Adrenal gland (tissue), 5 donors: Measurements from ENCODE around the gene MNT.

Experiments
- CTCF ChIP-seq, 6 experiments: fragments of 450-650 bp in 4 of 6; fragments of 200-600 bp in 2 of 6; sonication (generic) in 1 of 6; IDR thresholded peaks; 1 replicate in 5 of 6; 2 replicates in 1 of 6; pipeline versions ENCODE4 v1.5.1 to v1.8.0; 2016 to 2021; ENCODE audit warnings: antibody characterized with exemption in 6 of 6, mild to moderate bottlenecking in 2 of 6, moderate library complexity in 1 of 6
- POLR2A ChIP-seq, 2 donors: fragments of 450-650 bp; IDR thresholded peaks; one replicate each; pipeline ENCODE4 v1.6.1; 2017; ENCODE audit warnings: antibody characterized with exemption in 2 of 2, mild to moderate bottlenecking in 2 of 2, moderate library complexity in 1 of 2
- donor health status: DM: no; HTN: no; CAD: no.

GRCh38 chr17:2364763-2365116, 36.1 kb downstream of the MNT start:
- TF ChIP-seq CTCF (IDR thresholded peaks at IDR 0.05) = no peak
- TF ChIP-seq POLR2A (IDR thresholded peaks at IDR 0.05) = no peak
